Measurements from ENCODE around the gene SCN4A.

GRCh38 chr17:63954402-63955063 is 18.2 kb downstream of the SCN4A start:
- TF ChIP-seq, protein P1, sequence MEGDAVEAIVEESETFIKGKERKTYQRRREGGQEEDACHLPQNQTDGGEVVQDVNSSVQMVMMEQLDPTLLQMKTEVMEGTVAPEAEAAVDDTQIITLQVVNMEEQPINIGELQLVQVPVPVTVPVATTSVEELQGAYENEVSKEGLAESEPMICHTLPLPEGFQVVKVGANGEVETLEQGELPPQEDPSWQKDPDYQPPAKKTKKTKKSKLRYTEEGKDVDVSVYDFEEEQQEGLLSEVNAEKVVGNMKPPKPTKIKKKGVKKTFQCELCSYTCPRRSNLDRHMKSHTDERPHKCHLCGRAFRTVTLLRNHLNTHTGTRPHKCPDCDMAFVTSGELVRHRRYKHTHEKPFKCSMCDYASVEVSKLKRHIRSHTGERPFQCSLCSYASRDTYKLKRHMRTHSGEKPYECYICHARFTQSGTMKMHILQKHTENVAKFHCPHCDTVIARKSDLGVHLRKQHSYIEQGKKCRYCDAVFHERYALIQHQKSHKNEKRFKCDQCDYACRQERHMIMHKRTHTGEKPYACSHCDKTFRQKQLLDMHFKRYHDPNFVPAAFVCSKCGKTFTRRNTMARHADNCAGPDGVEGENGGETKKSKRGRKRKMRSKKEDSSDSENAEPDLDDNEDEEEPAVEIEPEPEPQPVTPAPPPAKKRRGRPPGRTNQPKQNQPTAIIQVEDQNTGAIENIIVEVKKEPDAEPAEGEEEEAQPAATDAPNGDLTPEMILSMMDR (IDR thresholded peaks at IDR 0.05), result no peak
- no peak for TF ChIP-seq POLR2A (IDR thresholded peaks at IDR 0.05)

Data from tibial nerve (tissue), 3 donors.